Hematopoietic multipotent progenitor cell treated with erythropoietin and hydrocortisone succinate and interleukin-3 and kit ligand, for 4 days (in vitro differentiated cells): ENCODE measurements around the gene PARL.

Experiments
- DNase-seq: peaks from one replicate; pipeline ENCODE4 v3.0.0-alpha.2; 2015

PARL gene

DNA sequence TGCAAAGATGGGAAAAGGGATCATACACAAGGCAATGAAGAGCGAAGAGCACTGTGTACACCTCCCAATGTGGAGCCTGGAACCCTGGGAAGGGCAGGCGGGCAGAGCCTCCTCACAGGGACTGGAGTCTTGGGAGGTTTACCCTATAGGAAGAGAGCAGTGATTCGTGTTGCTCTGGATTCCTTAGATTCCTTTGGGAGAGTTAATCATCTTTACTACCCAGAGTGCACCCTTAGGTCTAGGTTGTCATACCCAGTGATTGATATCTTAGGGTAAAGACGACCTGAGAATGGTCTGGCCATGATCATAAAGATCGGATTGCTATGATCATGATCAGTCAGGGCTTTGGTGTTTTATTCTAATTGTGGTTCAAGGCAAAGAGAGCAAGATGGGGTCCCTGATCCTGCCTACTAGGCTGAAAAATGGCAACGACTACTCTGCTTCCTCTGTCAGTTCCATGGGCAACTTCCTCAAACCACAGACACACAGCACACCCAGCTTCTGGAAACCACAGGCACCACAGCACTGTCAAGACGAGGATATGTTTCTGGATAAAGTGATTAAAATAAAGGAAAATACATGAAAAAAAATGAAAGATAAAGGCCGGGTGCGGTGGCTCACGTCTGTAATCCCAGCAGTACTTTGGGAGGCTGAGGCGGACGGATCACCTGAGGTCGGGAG is 38.9 kb downstream of the PARL start:
- peak; percentile 73 for DNase-seq

GRCh38 chr3:183845090-183845489 is 39.6 kb downstream of the PARL start:
- DNase-seq, result no peak

- DNase-seq, result no peak
These were observed 40.1 kb downstream of the PARL start for GRCh38 chr3:183844606-183845005.

DNA sequence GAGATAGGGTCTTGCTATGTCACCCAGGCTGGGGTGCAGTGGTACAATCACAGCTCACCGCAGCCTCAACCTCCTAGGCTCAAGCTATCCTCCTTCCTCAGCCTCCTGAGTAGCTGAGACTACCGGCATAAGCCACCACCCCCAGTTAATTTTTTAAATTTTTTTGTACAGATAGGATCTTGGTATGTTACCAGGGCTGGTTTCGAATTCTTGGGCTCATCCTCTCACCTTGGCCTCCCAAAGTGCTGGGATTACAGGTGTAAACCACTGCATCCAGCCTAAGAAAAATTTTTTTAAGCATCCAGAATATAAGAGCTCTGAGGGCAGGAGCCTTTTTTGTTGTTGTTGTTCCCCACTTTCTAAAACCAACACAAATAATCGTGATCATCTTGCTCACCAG is 44.9 kb downstream of the PARL start:
- DNase-seq, result no peak

- DNase-seq, result no peak
These were observed 46.8 kb downstream of the PARL start for GRCh38 chr3:183837894-183838293.

DNA sequence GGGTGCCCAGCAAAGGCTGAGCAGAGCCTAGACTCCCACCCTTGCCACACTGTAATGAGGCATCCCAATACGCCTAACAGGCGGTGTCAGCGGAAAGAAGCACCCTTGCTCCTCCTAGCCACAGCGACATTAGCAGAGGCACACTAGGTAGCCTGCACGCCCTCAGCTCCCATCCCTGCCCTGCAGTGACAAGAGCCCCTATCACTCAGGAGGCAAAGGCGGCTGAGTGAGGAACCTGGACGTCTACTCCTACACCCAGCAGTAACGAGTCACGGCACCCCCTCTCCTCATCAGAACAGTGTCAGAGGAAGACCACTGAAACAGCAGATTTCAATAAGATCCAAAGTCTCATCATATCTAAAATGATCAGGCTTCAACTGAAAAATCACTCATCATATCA is 47.3 kb downstream of the PARL start:
- DNase-seq, result no peak

- DNase-seq, result no peak
These were observed 51.2 kb downstream of the PARL start for GRCh38 chr3:183833516-183833915.

DNA sequence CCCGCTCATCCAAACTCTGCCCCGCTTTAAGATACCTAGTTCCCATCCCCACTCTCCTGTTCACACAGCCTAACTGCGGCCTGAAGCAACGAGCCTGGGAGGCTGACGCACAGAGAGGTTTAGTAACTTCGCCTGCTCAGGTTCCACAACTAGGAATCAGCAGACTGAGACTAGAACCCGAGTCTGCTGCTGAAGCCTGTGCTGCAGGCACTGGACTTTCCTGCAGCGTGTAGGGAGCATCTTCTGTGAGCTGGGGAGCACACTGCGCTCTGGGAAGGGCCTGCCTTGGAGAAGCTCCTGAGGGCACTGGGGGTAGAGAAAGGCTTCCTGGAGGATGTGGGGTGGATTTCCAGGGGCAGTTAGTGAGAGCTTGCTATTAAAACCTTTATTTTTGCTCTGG is 54.5 kb downstream of the PARL start:
- DNase-seq, result no peak

GRCh38 chr3:183829466-183829865 is 55.2 kb downstream of the PARL start:
- no peak for DNase-seq

DNA sequence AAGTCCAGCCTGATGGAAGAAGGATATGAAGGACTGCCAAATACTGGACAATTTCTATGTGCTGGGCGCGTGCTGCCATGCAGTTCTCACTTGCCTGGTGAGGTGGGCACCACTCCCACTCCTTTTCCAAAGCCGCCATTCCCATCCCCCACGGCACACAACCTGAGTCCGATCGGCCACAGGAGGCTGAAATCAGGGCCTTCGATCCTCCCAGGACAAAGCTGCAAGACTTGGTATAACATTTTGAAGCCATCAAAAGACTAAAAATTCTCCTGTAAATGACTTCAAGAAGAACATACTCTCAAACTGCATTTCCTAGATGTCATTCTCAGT is 56.2 kb downstream of the PARL start:
- no peak for DNase-seq

- no peak for DNase-seq
These were observed 56.7 kb downstream of the PARL start for GRCh38 chr3:183827809-183828537.

DNA sequence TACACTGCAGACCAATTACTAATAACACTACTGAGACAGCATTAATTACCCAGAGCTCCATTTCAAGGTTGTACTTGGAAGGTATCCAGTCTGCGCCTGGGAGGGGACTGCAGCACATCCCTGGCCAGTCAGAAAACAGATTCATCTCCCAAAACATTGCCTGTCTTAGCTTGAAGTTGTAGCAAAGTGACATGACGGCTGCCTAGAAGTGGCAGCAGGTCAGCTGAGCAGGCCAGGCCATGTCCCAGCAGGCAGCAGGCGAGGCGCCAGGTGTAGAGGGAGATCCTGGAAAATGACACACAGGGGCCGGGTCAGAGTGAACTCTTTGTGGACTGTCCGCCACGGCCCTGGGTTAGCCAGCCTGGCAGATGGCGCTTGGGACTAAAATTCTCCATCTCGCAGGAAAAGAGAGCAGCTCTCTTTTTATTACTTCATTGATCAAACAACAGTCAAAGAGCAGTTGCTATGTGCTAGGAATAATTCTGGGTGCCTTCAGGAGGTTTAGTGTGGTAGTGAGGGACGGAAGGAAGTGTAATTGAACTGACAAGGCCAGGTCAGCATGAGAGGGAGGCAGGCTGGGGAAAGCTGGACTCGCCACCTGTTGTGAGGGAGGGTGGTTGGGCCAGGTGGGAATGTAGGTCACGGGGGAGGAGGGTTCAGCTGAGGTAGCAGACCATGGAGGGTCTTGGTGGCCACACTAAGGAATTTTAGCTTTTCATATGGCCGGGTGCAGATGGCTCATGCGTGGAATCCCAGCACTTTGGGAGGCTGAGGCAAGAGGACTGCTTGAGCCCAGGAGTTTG is 58.0 kb downstream of the PARL start:
- no peak for DNase-seq

DNA sequence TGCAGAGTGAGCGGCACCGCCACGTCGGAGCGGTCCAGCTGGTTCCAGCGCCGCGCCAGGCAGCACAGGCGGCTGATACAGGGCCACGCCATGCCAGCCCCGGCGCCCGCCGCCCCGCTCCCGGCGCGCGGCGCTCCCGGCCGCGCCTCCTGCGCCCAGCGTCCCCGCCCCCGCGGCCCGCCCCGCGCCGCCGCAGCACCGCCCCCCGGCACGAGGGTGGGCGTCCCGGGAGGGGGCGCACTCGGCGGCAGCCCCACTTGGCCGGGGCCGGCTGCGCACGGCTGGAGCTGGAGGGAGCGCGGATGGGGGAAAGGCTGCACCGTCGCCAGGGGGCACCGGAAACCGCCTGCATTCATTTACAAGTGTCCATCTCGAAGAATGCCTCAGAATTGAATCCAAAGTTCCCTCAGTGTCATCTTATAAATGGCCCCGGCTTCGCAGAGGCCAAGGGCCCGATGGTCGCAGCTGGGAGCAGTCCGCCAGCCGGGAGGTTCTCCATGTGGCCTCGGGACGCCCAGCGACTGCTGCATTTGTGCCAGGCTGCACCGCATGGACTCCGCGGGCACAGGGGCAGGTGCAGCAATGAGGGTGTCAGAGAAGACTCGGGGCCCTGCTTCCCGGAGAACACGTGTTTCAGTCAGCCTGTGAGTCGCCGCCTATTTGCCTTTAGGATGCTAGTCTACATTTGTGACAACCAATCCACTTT is 59.1 kb downstream of the PARL start, which contains the start of gene MAP6D1:
Gene MAP6D1, minus strand, starts transcription at position 122 of the 706 bp plus-strand sequence. Its CDS starts 30 bp downstream, at position 92.
- peak; percentile 90 for DNase-seq

- peak; percentile 50 for DNase-seq
These were observed 59.8 kb downstream of the PARL start for GRCh38 chr3:183824761-183825455.

DNA sequence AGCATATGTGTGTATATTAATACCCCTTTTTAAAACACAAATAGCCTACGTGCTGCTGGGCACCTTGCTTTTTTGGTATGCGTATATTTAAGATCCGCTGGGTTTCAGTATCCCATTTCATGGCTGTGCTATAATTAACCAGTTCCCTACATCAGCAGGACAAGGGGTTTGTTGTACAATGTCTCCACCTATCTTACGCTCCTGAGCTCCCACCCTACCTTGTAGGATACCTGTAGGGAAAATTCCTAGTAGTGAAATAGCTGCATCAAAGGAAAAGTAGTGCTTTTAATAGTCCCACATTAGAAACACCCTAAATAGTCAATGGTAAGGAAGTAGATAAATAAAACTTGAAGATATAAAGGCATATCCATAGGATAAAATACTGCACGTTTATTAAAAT is 60.7 kb downstream of the PARL start:
- DNase-seq, result no peak

DNA sequence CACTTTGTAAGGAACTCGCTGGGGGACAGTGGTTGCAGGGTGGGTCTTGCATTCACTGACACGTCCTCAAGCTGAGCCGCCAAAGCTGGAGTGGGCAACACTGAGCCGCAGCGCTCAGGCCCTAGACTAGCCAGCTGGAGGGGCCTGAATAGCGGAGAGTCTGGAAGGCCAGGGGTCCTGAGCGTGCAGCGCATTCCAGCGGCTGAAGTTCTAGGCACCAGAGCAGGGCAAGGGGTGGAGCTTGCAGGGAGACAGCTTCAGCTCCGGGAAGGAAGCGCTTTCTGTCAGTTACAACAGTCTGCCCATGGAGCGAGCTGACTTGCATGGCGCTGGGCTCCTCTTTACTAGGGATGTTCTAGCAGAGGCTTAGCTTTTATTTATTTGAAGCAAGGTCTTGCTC is 62.0 kb downstream of the PARL start:
- no peak for DNase-seq

GRCh38 chr3:183819831-183820230 is 64.8 kb downstream of the PARL start:
- no peak for DNase-seq

- no peak for DNase-seq
These were observed 65.7 kb downstream of the PARL start for GRCh38 chr3:183818706-183819624.

DNA sequence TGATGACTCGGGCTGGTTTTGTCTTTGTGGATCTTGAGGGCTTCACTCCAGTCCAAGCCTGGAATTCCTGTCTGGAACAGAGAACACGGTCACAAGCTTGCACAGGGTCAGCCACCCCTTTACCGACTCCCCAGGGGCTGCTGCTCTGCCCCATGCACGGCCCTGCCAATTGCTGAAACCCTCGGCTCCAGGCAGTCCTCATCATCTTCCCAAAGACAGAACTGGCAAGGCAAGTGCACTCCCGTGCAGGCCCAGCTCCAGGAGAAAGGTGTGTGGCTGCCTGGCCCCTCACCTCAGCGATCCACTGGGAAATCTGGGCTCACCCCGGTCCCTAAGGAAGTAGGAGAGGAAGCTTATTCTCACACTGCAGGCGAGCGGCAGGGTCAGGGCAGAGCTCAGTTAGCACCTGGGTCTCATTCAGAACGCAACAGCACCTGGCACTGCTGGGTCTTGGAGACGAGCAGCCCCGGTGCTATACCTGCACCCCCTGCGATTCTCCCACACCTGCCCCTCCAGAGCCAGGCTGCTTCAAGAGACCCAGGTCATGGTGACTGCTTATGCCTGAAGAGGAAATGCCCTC is 66.5 kb downstream of the PARL start:
- no peak for DNase-seq

- no peak for DNase-seq
These were observed 67.0 kb downstream of the PARL start for GRCh38 chr3:183817639-183818038.
